GM21528 (cell line): ENCODE results near the gene AUH.

Source experiments
- ATAC-seq: cut with Tn5 transposase; IDR thresholded peaks from one replicate; pipeline ENCODE4 v1.9.1; 2021; ENCODE audit warnings: mild to moderate bottlenecking, moderate library complexity; ENCODE audit not compliant: unreplicated experiment, low FRiP score

The AUH gene

DNA sequence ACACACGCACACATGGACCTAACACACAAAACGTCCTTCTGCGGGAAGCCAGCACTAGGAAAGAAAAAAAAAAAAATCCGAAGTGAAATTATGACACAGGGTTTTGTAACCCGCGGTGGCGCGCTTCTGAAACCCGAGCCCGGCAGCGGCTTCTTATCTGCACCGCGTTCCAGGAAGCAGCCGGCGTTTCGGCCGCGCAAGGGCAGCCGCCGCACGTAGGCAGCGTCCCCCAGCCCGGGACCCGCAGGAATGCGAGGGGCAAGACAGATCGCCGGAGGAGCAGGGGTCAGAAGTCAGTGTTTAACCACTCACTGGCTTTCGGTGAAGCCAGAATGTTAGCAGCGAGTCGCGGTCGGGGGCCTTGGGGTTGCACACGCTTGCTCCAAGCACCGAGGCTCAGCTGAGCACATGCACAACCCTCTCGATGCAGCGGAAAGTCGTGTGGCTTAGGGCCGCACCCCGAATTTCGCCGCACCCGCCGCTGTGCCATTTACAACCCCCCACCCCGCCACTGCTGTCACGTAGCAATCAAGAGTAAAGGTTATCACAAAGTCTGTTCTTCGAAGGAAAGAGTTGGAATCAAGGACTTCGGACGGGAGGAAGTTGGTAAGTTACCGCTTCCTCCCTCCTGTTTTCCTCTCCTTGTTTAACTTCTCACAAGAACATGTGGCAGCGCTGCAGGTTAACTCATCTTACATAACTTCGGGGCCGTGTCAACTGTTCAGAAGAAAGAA, 167.9 kb downstream of the AUH start:
- peak; percentile 80 for ATAC-seq

DNA sequence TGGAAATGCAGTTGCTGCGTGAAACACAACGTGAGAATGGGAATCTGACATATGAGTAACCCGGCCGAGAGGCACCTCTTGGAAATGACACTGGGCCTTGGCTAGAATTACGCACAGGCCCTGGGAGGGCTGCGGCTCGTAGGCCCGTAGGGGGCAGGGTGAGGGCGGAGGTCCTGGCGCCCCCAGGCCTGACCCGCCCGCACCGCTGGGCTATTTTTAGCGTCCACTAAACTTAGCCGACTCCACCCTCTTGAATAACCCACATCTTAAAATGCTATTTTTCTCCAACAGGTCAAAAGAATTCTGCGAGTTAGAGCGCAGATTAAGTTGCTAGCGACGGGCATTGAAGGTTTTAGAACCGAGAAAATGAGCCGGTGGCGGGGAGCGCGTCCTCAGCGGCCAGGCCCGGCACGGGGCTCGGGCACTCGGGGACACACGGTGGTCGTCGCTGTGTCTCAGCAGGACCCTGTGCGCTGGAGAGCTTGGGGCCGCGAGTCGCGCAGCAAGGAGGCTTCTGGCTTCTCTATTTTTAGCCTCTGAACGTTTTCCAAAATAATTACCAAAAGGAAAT, 168.5 kb downstream of the AUH start:
- ATAC-seq, result peak; percentile 32

DNA sequence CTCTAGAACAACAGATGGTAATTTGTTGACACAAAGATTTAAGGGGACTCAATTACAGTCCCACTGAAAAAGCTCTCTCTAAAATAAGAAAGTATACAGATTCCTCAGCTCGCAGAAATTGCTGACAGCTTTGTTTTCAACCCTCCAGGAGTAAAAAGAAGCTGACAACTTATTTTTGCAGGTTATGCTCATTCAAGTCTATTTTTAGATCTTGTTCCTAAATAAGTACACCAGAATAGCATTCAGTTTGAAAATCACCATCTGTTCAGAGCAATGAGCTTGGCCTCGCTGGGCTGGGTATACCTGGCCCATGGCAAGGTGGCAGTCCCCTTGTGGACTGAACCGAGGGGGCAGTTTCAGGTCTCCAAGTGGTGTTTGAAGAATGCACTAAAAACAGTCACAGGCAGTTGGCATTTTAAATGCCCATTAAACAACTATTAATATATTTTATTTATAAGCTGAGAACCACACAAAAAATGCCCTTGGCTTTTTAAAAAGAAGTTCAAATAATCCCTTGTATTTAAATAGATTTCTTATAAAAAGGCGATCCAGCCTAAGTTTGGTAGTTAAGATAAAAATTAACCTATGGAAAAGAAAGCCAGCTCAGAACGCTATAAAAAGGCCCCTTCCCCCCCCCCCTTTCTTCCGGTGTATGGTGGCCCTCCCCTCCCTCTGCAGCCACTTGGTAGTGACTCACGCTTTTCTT, 169.2 kb downstream of the AUH start:
- no peak for ATAC-seq

DNA sequence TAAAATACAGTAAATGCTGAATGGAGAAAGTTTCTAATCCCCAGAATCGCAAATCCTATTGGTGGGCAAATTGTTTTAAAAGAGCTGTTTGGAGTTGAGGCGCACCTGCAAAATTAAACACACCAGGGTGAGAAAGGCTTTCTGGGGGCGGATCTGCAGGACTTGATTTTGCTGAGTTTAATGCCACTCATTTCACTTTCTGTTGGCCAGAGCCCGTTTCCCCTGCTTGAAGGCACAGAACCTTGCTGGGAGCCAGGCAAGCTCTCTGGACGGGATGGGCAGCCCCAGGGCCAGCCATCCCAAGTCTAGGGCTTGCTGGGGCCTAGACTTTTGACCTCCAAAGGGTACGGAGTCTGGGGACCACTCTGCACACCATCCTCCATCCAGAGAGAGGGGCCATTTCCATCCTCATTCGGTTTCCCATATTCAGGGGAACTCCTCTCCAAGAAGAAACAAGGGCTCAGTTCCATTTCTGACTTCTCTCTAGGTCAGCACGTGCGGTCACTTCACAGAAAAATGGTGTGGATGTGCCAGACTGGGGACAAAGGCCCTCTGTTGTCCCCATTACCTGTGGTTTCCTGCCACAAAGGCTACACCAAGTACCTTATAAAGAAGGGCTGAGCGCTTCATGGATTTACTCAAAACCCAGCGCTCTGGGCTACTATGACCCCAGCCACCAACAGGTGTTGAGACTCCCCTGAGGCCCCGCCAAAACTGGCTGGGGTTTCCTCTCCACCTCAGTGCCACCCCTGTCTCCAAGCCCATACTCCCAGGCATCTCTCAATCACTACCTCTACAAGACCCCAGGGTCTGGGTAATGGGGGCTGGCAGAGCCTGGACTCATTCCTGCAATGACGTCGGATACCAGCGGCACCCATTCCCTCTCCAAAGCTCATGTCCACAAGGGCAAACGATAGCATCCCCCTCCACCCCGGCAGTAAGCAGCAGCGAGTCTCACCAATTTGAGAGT, 170.0 kb downstream of the AUH start:
- ATAC-seq, result no peak

DNA sequence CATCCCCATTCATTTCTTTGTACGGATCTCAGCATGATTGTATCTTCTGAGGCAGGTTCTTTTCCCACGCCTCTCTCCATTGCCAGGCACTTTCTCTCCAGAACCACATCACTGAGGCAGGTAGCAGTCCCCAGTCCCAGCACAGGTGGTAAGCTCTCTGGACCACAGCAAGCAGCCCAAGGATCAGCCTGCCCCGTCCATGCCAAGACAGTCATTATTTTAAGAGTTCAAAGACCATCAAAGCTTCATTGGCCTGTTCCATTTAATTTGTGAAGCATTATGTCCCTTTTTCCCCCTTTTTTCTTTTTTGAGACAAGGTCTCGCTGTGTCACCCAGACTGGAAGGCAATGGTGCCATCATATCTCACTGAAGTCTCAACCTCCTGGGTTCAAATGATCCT, 171.7 kb downstream of the AUH start:
- ATAC-seq, result no peak

DNA sequence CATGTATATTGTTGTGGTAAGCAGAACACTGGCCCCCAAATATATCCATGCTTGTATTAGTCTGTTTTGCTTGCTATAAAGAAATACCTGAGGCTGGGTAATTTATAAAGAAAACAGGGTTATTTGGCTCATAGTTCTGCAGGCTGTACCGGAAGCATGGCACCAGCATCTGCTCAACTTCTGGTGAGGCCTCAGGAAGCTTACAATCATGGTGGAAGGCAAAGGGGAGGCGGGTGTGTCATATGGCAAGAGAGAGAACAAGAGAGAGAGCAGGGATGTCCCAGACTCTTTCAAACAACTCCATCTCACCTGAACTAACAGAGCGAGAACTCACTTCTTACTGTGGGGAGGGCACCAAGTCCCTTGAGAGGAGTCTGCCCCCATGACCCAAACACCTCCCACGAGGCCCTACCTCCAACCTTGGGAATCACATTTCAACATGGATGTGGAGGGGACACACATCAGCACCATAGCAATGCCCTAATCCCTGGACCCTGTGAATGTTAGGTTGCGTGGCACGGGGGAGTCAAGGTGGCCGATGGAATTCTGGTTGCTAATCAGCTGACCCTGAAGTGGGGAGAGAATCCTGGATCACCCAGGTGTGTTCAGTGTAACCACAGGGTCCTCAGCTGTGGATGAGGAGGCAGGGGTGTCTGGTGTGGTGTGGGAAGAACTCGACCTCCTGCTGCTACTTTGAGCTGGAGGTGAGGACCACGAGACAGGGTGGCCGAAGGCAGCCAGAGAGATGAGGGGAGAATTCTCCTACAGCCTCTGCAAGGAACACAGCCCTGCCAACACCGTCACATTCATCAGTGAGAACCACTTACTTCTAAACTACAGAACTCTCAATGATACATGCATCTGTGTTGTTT, 172.8 kb downstream of the AUH start:
- ATAC-seq, result no peak

DNA sequence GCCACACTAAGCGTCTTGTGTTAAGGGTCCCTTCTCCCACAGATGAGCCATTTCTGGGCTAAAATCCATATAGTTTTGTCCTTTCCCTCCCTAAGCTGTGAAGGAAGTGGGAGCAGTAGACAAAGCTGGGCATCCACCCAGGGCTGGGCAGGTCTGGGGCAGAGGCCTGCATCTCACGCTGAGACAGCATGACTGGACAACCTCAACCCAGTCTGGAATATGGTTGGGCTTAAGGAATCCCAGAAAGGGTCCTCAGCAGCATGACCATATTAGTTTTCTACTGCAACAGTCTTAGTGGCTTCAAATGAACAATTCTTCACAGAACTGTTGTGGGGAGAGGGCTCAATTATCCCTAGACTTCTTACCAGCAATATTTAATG, 173.8 kb downstream of the AUH start:
- ATAC-seq, result no peak

DNA sequence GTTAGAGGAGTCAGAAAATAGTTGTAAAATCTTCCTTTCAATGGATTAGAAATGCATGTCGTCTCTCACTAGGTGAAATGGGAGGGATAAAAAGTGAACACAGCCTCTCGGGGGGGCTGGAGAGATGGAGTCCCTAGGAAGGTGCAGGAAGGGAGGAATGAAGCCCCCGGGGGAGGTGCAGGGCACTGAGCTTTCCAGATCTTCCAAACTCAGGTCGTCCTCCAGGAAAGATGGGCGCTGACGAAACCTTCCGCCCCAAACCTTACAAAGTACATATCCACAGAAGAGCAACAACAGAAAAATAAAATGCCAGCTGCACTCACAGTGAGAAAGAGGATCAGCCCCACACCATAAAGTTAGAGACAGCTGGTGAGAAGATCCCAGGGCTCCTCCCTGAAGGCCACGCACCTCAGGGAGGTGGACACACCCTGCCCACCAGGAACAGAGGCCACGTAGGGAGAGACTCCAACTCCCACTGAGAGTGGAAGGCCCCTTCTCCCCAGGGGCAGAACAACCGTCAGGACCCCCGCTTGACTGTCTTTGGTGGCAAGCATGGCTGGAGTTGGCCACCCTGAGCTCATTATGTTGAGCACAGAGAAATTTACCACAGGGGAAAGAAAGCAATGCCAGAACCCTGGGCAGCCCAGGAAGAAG, 174.3 kb downstream of the AUH start:
- no peak for ATAC-seq

DNA sequence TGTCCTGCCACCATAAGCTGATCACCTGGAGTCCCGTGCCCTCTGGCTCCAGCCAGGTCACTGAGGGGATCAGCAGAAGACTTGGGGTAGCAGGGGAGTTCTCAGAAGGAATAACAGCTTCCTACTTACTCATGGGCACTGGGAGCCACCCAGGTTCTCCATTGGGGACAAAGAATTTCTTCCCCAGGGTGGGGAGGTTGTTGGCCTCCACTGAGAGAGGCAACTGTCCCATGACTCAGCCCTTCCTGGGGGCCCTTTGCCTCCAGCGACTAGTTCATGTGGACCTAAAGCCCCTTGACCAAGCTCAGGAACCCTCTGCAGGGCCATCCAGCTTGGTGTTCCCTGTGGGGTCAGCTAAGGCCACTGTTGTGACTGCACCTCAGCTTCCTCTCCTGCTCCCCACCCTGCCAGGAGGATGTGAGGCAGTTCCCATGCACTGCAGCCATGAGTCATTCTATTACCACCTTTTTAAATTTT, 175.0 kb downstream of the AUH start:
- ATAC-seq, result no peak

DNA sequence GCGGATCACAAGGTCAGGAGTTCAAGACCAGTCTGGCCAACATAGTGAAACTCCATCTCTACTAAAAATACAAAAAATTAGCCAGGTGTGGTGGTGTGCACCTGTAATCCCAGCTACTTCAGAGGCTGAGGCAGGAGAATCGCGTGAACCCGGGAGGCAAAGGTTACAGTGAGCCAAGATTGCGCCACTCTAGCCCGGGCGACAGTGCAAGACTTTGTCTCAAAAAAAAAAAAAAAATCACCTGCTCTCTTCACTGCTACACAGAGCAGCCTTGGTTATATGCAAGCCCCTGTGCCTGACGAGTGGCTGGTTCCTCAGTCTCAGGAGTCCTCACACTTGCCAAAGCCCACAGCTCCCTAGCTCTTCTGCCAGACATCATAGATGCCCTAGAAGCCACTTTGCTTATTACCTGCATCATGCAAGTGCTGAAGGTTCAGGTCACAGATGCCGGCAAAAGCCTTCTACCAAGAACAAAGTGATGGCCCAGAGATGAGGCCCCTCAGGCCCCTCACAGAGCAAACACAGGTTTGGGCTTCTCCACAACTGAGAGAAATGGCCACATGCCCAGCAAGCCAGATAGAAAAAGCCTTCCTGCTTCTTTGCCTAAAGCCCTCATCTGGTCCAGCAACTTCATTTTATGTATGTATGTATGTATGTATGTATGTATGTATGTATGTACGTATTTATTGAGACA, 176.4 kb downstream of the AUH start:
- no peak for ATAC-seq

DNA sequence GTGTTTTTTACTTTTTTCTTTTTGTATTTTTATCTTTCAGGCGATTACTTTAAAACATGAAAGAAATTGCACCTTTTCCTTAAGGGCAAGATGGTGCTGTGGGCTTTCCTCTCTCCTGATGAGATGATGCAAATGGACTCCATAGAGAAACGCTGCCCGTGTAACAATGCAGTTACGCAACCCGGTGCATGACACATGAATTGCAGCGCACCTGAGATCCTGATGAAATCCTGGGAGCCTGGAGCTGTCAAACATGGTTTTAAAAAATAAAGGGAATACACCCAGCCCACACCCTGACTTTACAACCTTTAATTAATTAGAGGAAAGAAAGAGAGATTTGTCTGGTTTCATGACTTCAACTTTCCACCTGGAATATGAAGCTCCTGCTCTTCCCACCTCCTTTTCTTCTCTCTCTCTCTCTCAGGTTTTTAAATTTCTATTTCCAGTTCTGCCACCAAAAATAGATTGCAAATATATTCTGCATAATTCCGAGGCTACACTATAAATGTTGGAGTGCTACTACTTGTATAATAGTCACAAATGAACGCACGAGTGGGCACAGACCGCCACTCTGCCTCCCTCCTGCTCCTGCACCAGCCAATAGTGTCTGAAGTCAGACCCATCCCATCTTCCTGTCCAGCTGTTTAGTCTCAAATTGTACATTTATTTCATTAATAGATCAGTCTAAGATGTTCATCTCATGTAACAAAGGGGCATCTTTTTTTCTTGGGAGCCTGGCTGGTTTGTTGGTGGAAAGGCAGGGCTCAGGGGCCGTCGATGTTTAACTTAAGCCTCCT, 179.1 kb downstream of the AUH start:
- ATAC-seq, result no peak

DNA sequence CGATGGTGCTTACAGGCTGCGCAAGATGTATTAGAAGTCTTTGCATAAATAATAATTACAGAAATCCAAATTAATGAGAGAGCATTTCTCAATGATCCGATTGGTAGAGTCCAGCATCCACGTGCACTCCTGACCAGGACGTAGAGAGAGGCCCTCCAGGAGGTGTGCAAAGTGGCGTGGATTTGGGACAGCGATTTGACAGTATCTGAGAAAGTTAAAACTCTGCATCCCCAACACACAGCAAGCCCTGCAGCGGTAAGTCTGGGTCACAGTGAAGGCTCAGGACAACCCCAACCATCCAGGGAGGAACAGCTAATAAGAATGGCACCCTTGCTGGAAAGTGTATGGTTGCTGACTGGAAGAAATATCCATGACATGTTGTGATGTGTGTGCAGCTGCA, 180.2 kb downstream of the AUH start:
- ATAC-seq, result no peak

DNA sequence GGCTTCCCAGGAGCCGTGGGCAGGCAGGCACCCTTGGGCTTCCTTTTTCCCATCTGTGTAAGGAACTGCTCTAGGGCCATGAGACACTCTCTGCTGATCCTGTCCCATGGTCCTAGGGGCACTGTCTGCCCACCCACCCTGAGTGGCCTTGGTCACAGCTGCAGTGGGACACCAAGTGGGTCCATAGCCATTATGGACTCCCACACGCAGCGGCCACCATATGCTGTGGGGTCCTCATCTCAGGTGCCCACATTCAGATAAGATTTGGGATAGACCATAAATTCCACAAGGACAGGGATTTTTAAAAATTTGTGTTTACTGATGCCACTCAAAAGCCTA, 180.8 kb downstream of the AUH start:
- ATAC-seq, result no peak

DNA sequence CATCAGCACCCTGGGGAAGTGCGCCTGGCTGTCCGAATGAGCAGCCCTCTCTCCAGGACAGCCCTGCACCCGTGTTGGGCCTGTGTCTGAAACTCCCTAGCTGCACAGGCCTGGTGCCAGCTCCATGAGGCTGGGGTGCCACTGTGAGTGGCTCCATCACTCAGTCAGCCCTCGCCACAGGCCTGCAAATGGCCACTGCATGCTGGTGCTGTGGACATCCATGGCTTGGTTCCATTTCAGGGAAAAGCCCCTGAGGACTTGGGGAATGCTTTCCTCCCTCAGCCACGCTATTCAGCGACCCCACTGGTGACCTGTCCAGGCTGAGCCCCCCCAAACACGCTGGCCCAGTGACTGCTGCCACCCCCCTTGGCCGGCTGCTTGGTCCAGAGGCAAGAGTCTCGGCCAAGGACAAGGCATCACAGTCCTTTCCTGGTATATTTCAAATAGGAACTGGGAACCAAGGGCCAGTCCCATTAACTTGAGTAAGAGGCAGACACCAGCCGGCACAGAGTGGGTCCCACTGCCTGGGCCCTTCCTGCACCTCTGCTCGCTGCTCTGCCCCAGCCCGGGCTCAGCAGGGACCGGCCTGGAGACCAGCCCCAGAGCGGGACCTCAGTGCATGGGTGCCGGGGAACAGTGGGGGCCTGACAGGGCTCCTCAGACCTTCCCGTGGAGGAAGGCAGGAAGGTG, 181.3 kb downstream of the AUH start:
- no peak for ATAC-seq

DNA sequence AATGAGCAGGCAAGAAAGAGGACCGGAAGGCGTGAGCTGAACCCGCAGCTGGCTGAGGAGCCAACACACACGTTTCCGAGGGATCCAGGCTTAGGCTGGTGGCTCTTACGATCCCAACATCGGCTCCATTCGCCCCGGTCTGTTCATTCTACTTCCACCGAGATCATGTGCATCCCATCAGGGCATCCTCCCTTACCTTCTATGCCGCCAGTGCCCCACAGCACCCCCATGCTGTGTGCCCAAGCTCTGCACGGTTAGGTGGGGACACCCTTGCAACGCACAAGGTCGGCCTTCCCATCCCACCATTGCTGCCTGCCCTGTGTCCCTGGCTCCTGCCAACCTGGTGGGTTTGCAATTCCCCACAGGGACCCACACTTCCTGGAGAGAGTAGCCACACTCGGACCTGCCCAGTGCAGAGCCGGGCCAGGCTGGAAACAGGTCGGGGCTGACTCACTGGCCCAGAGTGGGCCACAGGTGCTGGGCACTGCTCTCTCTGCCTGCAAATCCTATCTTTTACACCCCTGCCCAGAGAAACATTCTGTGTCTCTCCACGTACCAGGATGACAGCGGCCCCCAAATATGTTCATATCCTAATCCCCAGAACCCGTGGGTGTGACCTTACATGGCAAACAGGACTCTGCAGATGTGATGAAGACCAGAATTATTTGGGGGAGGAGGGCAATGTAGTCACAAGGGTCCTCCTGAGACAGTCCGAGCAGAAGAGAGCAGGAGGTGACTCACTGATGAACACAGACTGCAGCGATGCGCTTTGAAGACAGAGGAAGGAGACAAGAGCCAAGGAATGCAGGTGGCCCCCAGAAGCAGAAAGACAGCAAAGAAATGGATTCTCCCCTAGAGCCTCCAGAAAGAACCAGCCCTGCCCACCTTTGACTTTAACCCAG, 182.2 kb downstream of the AUH start:
- ATAC-seq, result no peak
